Fibroblast of lung (primary cell): ENCODE measurements around the gene RAB28.

Experiments
- CTCF ChIP-seq, 2 donors: IDR thresholded peaks in 1 of 2; conservative IDR thresholded peaks in 1 of 2; 1 replicate in 1 of 2; 2 replicates in 1 of 2; pipeline ENCODE4 v1.5.1; 2011 to 2012; ENCODE audit warnings: low read length in 2 of 2, control low read depth in 1 of 2, inconsistent platforms in 1 of 2, low read depth in 1 of 2, mild to moderate bottlenecking in 1 of 2
- EZH2 ChIP-seq: IDR thresholded peaks from 2 replicates; pipeline ENCODE4 v1.5.1; 2012; ENCODE audit warnings: low read length, control low read depth, mild to moderate bottlenecking; ENCODE audit errors: missing control alignments

GRCh38 chr4:13452927-13453579 is 31.1 kb downstream of the RAB28 start:
- TF ChIP-seq EZH2 (no peak), CTCF (conservative IDR thresholded peaks at IDR 0.05 in 1 of 2, IDR thresholded peaks at IDR 0.05 in 1 of 2; ENCODE audit: low read depth in 1 of 2, low read length in 2 of 2) (no peak)
